SJSA1 (cell line): ENCODE data around the gene ITCH. TPM values are rescaled to one million over a fixed set of nuclear protein-coding genes. Genes with fewer than 3 reads are reported as not detected.
"Not testable (repeated sequence)": the region's sequence is repeated elsewhere in the genome, so short reads cannot be mapped to it uniquely, and the experiment has no call there.

ENCODE experiments used
- DNase-seq, 2 experiments: peaks; one replicate each; pipeline ENCODE4 v3.0.0-alpha.2; 2015 to 2020; ENCODE audit warnings: low spot score in 2 of 2, low read depth in 1 of 2
- H3K27ac ChIP-seq: fragments of 250-450 bp; sonication (Bioruptor Pico); 2 replicates; pipeline ENCODE4 v1.5.1; 2020; ENCODE audit warnings: mild to moderate bottlenecking, moderate library complexity
- H3K27me3 ChIP-seq: fragments of 250-450 bp; sonication (Bioruptor Pico); replicated peaks from 2 replicates; pipeline ENCODE4 v1.5.1; 2020; ENCODE audit warnings: mild to moderate bottlenecking, moderate library complexity
- H3K36me3 ChIP-seq: fragments of 250-450 bp; sonication (Bioruptor Pico); 2 replicates; pipeline ENCODE4 v1.5.1; 2020; ENCODE audit warnings: mild to moderate bottlenecking
- H3K4me1 ChIP-seq: fragments of 250-450 bp; sonication (Bioruptor Pico); replicated peaks from 2 replicates; pipeline ENCODE4 v1.6.1; 2021; ENCODE audit warnings: mild to moderate bottlenecking
- H3K4me3 ChIP-seq: fragments of 250-450 bp; sonication (Bioruptor Pico); 2 replicates; pipeline ENCODE4 v1.5.1; 2020; ENCODE audit warnings: mild to moderate bottlenecking
- H3K9me3 ChIP-seq: fragments of 250-450 bp; sonication (Bioruptor Pico); replicated peaks from 2 replicates; pipeline ENCODE4 v1.5.1; 2020; ENCODE audit warnings: mild to moderate bottlenecking
- total RNA-seq: library from RNA; depleted of rRNA; stranded (reverse); fragments of >200 nt; shearing (Covaris generic); gene quantifications from 2 replicates; pipeline ENCODE4 v1.2.3, GENCODE V29; 2014

ITCH gene
- total RNA-seq, 1 experiment from 2014 or later: 62.9 TPM

GRCh38 chr20:34514897-34515483 lies 151.9 kb downstream of the ITCH start:
- DNase-seq: no peak
- no peaks in the 10 kb centered on the region for H3K9me3 ChIP-seq
- H3K27me3 ChIP-seq: no peaks in the 10 kb centered on the region
- H3K4me1 ChIP-seq: peaks cover 10% of the 10 kb centered on the region
- H3K27ac ChIP-seq: no peak overlapping the region
- peaks cover 44% of the 10 kb centered on the region for H3K36me3 ChIP-seq
- H3K4me3 ChIP-seq: no peak overlapping the region

GRCh38 chr20:34515484-34516246 lies 152.6 kb downstream of the ITCH start:
- peaks cover 10% of the 10 kb centered on the region; the same call in 1 of the 2 replicates for H3K4me1 ChIP-seq
- peak overlapping the region; percentile 79 for H3K4me3 ChIP-seq
- H3K36me3 ChIP-seq: peaks cover 42% of the 10 kb centered on the region
- H3K27me3 ChIP-seq: no peaks in the 10 kb centered on the region
- peak overlapping the region; percentile 89 for H3K27ac ChIP-seq
- H3K9me3 ChIP-seq: no peaks in the 10 kb centered on the region
- DNase-seq: no peak

GRCh38 chr20:34516247-34517113 lies 153.4 kb downstream of the ITCH start, which contains the start of gene DYNLRB1:
DYNLRB1 (plus strand) TSS chr20:34516422; CDS start chr20:34516459, 37 bp downstream.
- peak; percentile 97 for DNase-seq

GRCh38 chr20:34517114-34517505 lies 154.0 kb downstream of the ITCH start:
- H3K4me3 ChIP-seq: peak overlapping the region; percentile 79
- no peak for DNase-seq
- no peaks in the 10 kb centered on the region for H3K27me3 ChIP-seq
- H3K27ac ChIP-seq: peak overlapping the region; percentile 89
- no peaks in the 10 kb centered on the region for H3K9me3 ChIP-seq
- H3K4me1 ChIP-seq: peaks cover 13% of the 10 kb centered on the region
- peaks cover 31% of the 10 kb centered on the region for H3K36me3 ChIP-seq

More at GRCh38 chr20:34516247-34517113, 153.4 kb downstream of the ITCH start, which contains the start of gene DYNLRB1:
- Histone ChIP-seq H3K4me1 (peaks cover 10% of the 10 kb centered on the region; the same call in 1 of the 2 replicates), H3K27me3 (no peaks in the 10 kb centered on the region), H3K4me3 (peak within 1 kb of the TSS; percentile 79), H3K36me3 (peaks cover 35% of the 10 kb centered on the region), H3K9me3 (no peaks in the 10 kb centered on the region), H3K27ac (peak within 1 kb of the TSS; percentile 89)

GRCh38 chr20:34518863-34519262 lies 155.8 kb downstream of the ITCH start:
- H3K4me3 ChIP-seq, H3K27ac ChIP-seq, H3K9me3 ChIP-seq, DNase-seq, H3K27me3 ChIP-seq: not testable (repeated sequence)
- Histone ChIP-seq H3K4me1 (peaks cover 29% of the 10 kb centered on the region), H3K36me3 (peaks cover 37% of the 10 kb centered on the region)

GRCh38 chr20:34519841-34520240 lies 156.8 kb downstream of the ITCH start:
- DNase-seq, H3K9me3 ChIP-seq, H3K27me3 ChIP-seq, H3K4me3 ChIP-seq, H3K27ac ChIP-seq: not testable (repeated sequence)
- Histone ChIP-seq H3K36me3 (peaks cover 44% of the 10 kb centered on the region), H3K4me1 (peaks cover 39% of the 10 kb centered on the region)

- Histone ChIP-seq H3K4me1 (peaks cover 48% of the 10 kb centered on the region), H3K36me3 (peaks cover 46% of the 10 kb centered on the region), H3K9me3 (no peaks in the 10 kb centered on the region), H3K27me3 (no peaks in the 10 kb centered on the region), H3K27ac (peak overlapping the region; percentile 77), H3K4me3 (no peak overlapping the region)
- peak; percentile 79 to 83 for DNase-seq
These were observed 160.1 kb downstream of the ITCH start for GRCh38 chr20:34522969-34523871.

- H3K4me3 ChIP-seq: no peak overlapping the region
- no peaks in the 10 kb centered on the region for H3K27me3 ChIP-seq
- peaks cover 54% of the 10 kb centered on the region for H3K36me3 ChIP-seq
- H3K27ac ChIP-seq: peak overlapping the region; percentile 77
- DNase-seq: no peak
- H3K9me3 ChIP-seq: no peaks in the 10 kb centered on the region
- peaks cover 52% of the 10 kb centered on the region for H3K4me1 ChIP-seq
These were observed 161.4 kb downstream of the ITCH start for GRCh38 chr20:34524426-34524825.

GRCh38 chr20:34525342-34525708 lies 162.3 kb downstream of the ITCH start:
- no peak for DNase-seq
- H3K36me3 ChIP-seq: peaks cover 56% of the 10 kb centered on the region
- peak overlapping the region; percentile 57 for H3K27ac ChIP-seq

GRCh38 chr20:34525709-34526416 lies 162.8 kb downstream of the ITCH start:
- H3K4me3 ChIP-seq: no peak overlapping the region

More at GRCh38 chr20:34525342-34525708, 162.3 kb downstream of the ITCH start:
- Histone ChIP-seq H3K4me3 (no peak overlapping the region), H3K27me3 (no peaks in the 10 kb centered on the region), H3K9me3 (no peaks in the 10 kb centered on the region), H3K4me1 (peaks cover 52% of the 10 kb centered on the region)

GRCh38 chr20:34526466-34526865 lies 163.4 kb downstream of the ITCH start:
- no peak for DNase-seq
- no peaks in the 10 kb centered on the region for H3K9me3 ChIP-seq
- H3K27ac ChIP-seq: peak overlapping the region; percentile 42
- peaks cover 55% of the 10 kb centered on the region for H3K4me1 ChIP-seq
- H3K4me3 ChIP-seq: no peak overlapping the region
- peaks cover 66% of the 10 kb centered on the region for H3K36me3 ChIP-seq
- H3K27me3 ChIP-seq: no peaks in the 10 kb centered on the region

More at GRCh38 chr20:34525709-34526416, 162.8 kb downstream of the ITCH start:
- Histone ChIP-seq H3K9me3 (no peaks in the 10 kb centered on the region), H3K36me3 (peaks cover 60% of the 10 kb centered on the region), H3K4me1 (peaks cover 52% of the 10 kb centered on the region), H3K27me3 (no peaks in the 10 kb centered on the region), H3K27ac (peak overlapping the region; percentile 57)
- DNase-seq: peak; percentile 100

- Histone ChIP-seq H3K27me3 (no peaks in the 10 kb centered on the region), H3K36me3 (peaks cover 69% of the 10 kb centered on the region), H3K27ac (peak overlapping the region; percentile 42), H3K9me3 (no peaks in the 10 kb centered on the region), H3K4me1 (peaks cover 58% of the 10 kb centered on the region), H3K4me3 (no peak overlapping the region)
- peak in 1 of 2 experiments; percentile 25 for DNase-seq
These were observed 163.9 kb downstream of the ITCH start for GRCh38 chr20:34527016-34527415.
